Upper lobe of left lung (tissue), 6 donors: ENCODE measurements around the gene EIF4EBP2. TPM values are rescaled to one million over a fixed set of nuclear protein-coding genes. Genes with fewer than 3 reads are reported as not detected.

ENCODE experiments used
- ATAC-seq, 2 donors: fragments of 200-7000 bp; cut with Tn5 transposase; one replicate each; pipeline ENCODE4 v1.9.1; 2022; ENCODE audit warnings: mild to moderate bottlenecking in 2 of 2, moderate library complexity in 2 of 2; ENCODE audit not compliant: low FRiP score in 2 of 2
- DNase-seq, 2 donors: peaks; one replicate each; pipeline ENCODE4 v3.0.0-alpha.2; 2019 to 2020
- H3K27ac ChIP-seq, 4 donors: fragments of 200-600 bp; sonication (generic); one replicate each; pipeline ENCODE4 v1.5.1; 2016 to 2019
- H3K27me3 ChIP-seq, 4 donors: fragments of 200-600 bp; sonication (generic); one replicate each; pipeline ENCODE4 v1.5.1; 2017 to 2019
- H3K36me3 ChIP-seq, 4 donors: fragments of 200-600 bp; sonication (generic); one replicate each; pipeline ENCODE4 v1.5.1; 2016 to 2019
- H3K4me1 ChIP-seq, 4 donors: fragments of 200-600 bp; sonication (generic); one replicate each; pipeline ENCODE4 v1.5.1; 2018 to 2019
- H3K4me3 ChIP-seq, 4 donors: fragments of 200-600 bp; sonication (generic); one replicate each; pipeline ENCODE4 v1.5.1; 2017 to 2019; ENCODE audit warnings: mild to moderate bottlenecking in 2 of 4, moderate library complexity in 1 of 4
- H3K9me3 ChIP-seq, 4 donors: fragments of 200-600 bp; sonication (generic); one replicate each; pipeline ENCODE4 v1.5.1; 2018 to 2019
- CTCF ChIP-seq, 6 experiments: fragments of 450-650 bp in 4 of 6; fragments of 200-600 bp in 2 of 6; sonication (generic) in 2 of 6; IDR thresholded peaks; one replicate each; pipeline ENCODE4 v1.5.1; 2016 to 2019; ENCODE audit warnings: antibody characterized with exemption in 6 of 6
- EP300 ChIP-seq, 4 donors: sonication (generic); formaldehyde crosslinking; IDR thresholded peaks; one replicate each; pipeline ENCODE4 v1.5.1; 2017; ENCODE audit warnings: antibody characterized with exemption in 4 of 4, control low read depth in 2 of 4
- POLR2A ChIP-seq, 4 donors: fragments of 450-650 bp; IDR thresholded peaks; one replicate each; pipeline ENCODE4 v1.5.1; 2016 to 2017; ENCODE audit warnings: antibody characterized with exemption in 4 of 4, mild to moderate bottlenecking in 2 of 4
- POLR2AphosphoS5 ChIP-seq, 2 donors: sonication (generic); formaldehyde crosslinking; IDR thresholded peaks; one replicate each; pipeline ENCODE4 v1.5.1; 2017; ENCODE audit warnings: antibody characterized with exemption in 2 of 2
- WGBS, 2 donors: methylation state at CpG; one replicate each; pipeline ENCODE4 v1.1.5; 2017 to 2018; 5-methylcytosine and 5-hydroxymethylcytosine counted together
- total RNA-seq, 6 donors: library from RNA; depleted of rRNA in 4 of 6; stranded (reverse); fragments of >200 nt in 4 of 6; gene quantifications; one replicate each; pipeline versions ENCODE4 v1.1.0 to v1.2.1, GENCODE V29; 2016 to 2021
- donor health status: DM: no; HTN: no; CAD: no; lungs with moderate emphysema.
- donor health status: DM: no; HTN: yes; CAD: no; lungs with severe emphysema.

EIF4EBP2 gene
- total RNA-seq, 6 donors from 2014 or later, result 36.3 to 85.1 (median 58.9) TPM

- no peak for ATAC-seq
- Histone ChIP-seq H3K4me3 (no peak overlapping the region), H3K36me3 (peaks cover 43 to 97% (median 78%) of the 10 kb centered on the region in 4 donors), H3K9me3 (no peaks in the 10 kb centered on the region), H3K4me1 (peaks cover 0 to 2% (median under 1%) of the 10 kb centered on the region in 4 donors), H3K27ac (no peak overlapping the region), H3K27me3 (no peaks in the 10 kb centered on the region)
- no peak for DNase-seq
- WGBS, 2 donors, result 84 to 95% methylated on average over 3 of the region's 3 CpGs
- TF ChIP-seq POLR2A (IDR thresholded peaks at IDR 0.05), result no peak
- TF ChIP-seq POLR2AphosphoS5 (IDR thresholded peaks at IDR 0.05), result no peak
- no peak for TF ChIP-seq EP300 (IDR thresholded peaks at IDR 0.05)
- no peak for TF ChIP-seq CTCF (IDR thresholded peaks at IDR 0.05)
These were observed 20.4 kb downstream of the EIF4EBP2 start for GRCh38 chr10:70424320-70424719.

- no peaks in the 10 kb centered on the region for H3K27me3 ChIP-seq
- TF ChIP-seq CTCF (IDR thresholded peaks at IDR 0.05) (no peak), POLR2AphosphoS5 (IDR thresholded peaks at IDR 0.05) (no peak), EP300 (IDR thresholded peaks at IDR 0.05) (no peak), POLR2A (IDR thresholded peaks at IDR 0.05) (no peak)
- H3K4me1 ChIP-seq, result peaks cover 4 to 10% (median 7%) of the 10 kb centered on the region in 4 donors
- no peaks in the 10 kb centered on the region for H3K9me3 ChIP-seq
- DNase-seq (no peak), ATAC-seq (no peak)
- 70 to 100% methylated on average over 1 to 3 of the region's 3 CpGs for WGBS, 2 donors
- H3K4me3 ChIP-seq, result no peak overlapping the region
- H3K36me3 ChIP-seq, result peaks cover 43 to 98% (median 72%) of the 10 kb centered on the region in 4 donors
- H3K27ac ChIP-seq, result no peak overlapping the region
These were observed 21.2 kb downstream of the EIF4EBP2 start for GRCh38 chr10:70425096-70425495.

GRCh38 chr10:70426823-70427222 is 22.9 kb downstream of the EIF4EBP2 start:
- TF ChIP-seq CTCF (IDR thresholded peaks at IDR 0.05), result no peak
- no peak for TF ChIP-seq POLR2A (IDR thresholded peaks at IDR 0.05)
- no peak for TF ChIP-seq POLR2AphosphoS5 (IDR thresholded peaks at IDR 0.05)
- no peak for TF ChIP-seq EP300 (IDR thresholded peaks at IDR 0.05)
- WGBS, 2 donors, result 91 to 95% methylated on average over 3 of the region's 3 CpGs
- no peaks in the 10 kb centered on the region for H3K9me3 ChIP-seq
- H3K36me3 ChIP-seq, result peaks cover 36 to 84% (median 55%) of the 10 kb centered on the region in 4 donors
- ATAC-seq, result no peak
- no peak overlapping the region for H3K27ac ChIP-seq
- H3K27me3 ChIP-seq, result no peaks in the 10 kb centered on the region
- no peak for DNase-seq
- H3K4me1 ChIP-seq, result peaks cover 20 to 25% (median 23%) of the 10 kb centered on the region in 4 donors
- no peak overlapping the region for H3K4me3 ChIP-seq

- Histone ChIP-seq H3K4me1 (peaks cover 31 to 37% (median 35%) of the 10 kb centered on the region in 4 donors), H3K27ac (peak overlapping the region; percentile 52 to 76 (median 72)), H3K9me3 (no peaks in the 10 kb centered on the region), H3K36me3 (peaks cover 8 to 44% (median 19%) of the 10 kb centered on the region in 4 donors), H3K4me3 (no peak overlapping the region), H3K27me3 (no peaks in the 10 kb centered on the region)
- DNase-seq (peak in 1 of 2 donors; percentile 85), ATAC-seq (peak; percentile 83 to 86)
- 40 to 56% methylated on average over 5 to 6 of the region's 6 CpGs for WGBS, 2 donors
- TF ChIP-seq CTCF (IDR thresholded peaks at IDR 0.05) (peak in 1 of 6 experiments; percentile 36), POLR2AphosphoS5 (IDR thresholded peaks at IDR 0.05) (peak; percentile 63 to 67), POLR2A (IDR thresholded peaks at IDR 0.05) (no peak), EP300 (IDR thresholded peaks at IDR 0.05) (peak in 2 of 4 donors; percentile 58 to 93)
These were observed 26.8 kb downstream of the EIF4EBP2 start for GRCh38 chr10:70430493-70431445.
